CD14-positive monocyte (primary cell): ENCODE data around the gene TNS4. TPM values are rescaled to one million over a fixed set of nuclear protein-coding genes. Genes with fewer than 3 reads are reported as not detected.

Source experiments
- DNase-seq, 3 donors: peaks; one replicate each; pipeline ENCODE4 v3.0.0-alpha.2; 2011 to 2022
- H2AFZ ChIP-seq: 2 replicates; pipeline ENCODE4 v1.6.0; 2012; ENCODE audit warnings: mild to moderate bottlenecking, low read depth, low read length, inconsistent platforms; ENCODE audit not compliant: insufficient read depth, poor library complexity, severe bottlenecking
- H3K27ac ChIP-seq, 2 donors: 1 replicate in 1 of 2; 2 replicates in 1 of 2; pipeline ENCODE4 v1.5.1; 2012 to 2013; ENCODE audit warnings: low read length in 2 of 2, control low read depth in 1 of 2, inconsistent platforms in 1 of 2, low read depth in 1 of 2, mild to moderate bottlenecking in 1 of 2
- H3K27me3 ChIP-seq, 2 donors: one replicate each; pipeline versions ENCODE4 v1.6.0 to v1.6.1; 2011 to 2013; ENCODE audit warnings: low read length in 2 of 2; ENCODE audit not compliant: control insufficient read depth in 2 of 2, insufficient read depth in 2 of 2
- H3K36me3 ChIP-seq, 2 donors: replicated peaks in 1 of 2; 1 replicate in 1 of 2; 2 replicates in 1 of 2; pipeline versions ENCODE4 v1.5.1 to v1.6.1; 2012 to 2013; ENCODE audit warnings: low read length in 2 of 2, control low read depth in 1 of 2, inconsistent platforms in 1 of 2, mild to moderate bottlenecking in 1 of 2; ENCODE audit not compliant: insufficient read depth in 2 of 2, control insufficient read depth in 1 of 2
- H3K4me1 ChIP-seq, 2 donors: 1 replicate in 1 of 2; 2 replicates in 1 of 2; pipeline versions ENCODE4 v1.5.1 to v1.6.1; 2012 to 2013; ENCODE audit warnings: low read length in 2 of 2, control low read depth in 1 of 2, inconsistent platforms in 1 of 2, mild to moderate bottlenecking in 1 of 2, moderate library complexity in 1 of 2; ENCODE audit not compliant: insufficient read depth in 2 of 2, control insufficient read depth in 1 of 2
- H3K4me2 ChIP-seq: replicated peaks from 2 replicates; pipeline ENCODE3; 2012; ENCODE audit warnings: low read length, moderate library complexity, mild to moderate bottlenecking; ENCODE audit not compliant: poor library complexity, severe bottlenecking; ENCODE audit errors: extremely low read depth
- H3K4me3 ChIP-seq, 3 experiments: fragments of 200-600 bp in 1 of 3; sonication (generic) in 1 of 3; replicated peaks in 1 of 3; 1 replicate in 2 of 3; 2 replicates in 1 of 3; pipeline ENCODE4 v1.5.1; 2011 to 2013; ENCODE audit warnings: low read length in 3 of 3, mild to moderate bottlenecking in 3 of 3, control low read depth in 2 of 3, low read depth in 2 of 3, inconsistent platforms in 1 of 3, moderate library complexity in 1 of 3
- H3K79me2 ChIP-seq: 2 replicates; pipeline ENCODE4 v1.6.0; 2012; ENCODE audit warnings: mild to moderate bottlenecking, control low read depth, inconsistent platforms, low read length, moderate library complexity; ENCODE audit not compliant: insufficient read depth
- H3K9ac ChIP-seq: 2 replicates; pipeline ENCODE4 v1.6.0; 2017; ENCODE audit warnings: low read length, mild to moderate bottlenecking; ENCODE audit not compliant: insufficient read depth, poor library complexity, severe bottlenecking
- H3K9me3 ChIP-seq, 2 donors: replicated peaks in 1 of 2; 1 replicate in 1 of 2; 2 replicates in 1 of 2; pipeline versions ENCODE4 v1.5.1 to v1.6.1; 2012 to 2013; ENCODE audit warnings: low read length in 2 of 2, control low read depth in 1 of 2; ENCODE audit not compliant: control insufficient read depth in 1 of 2, insufficient read depth in 1 of 2
- H4K20me1 ChIP-seq: 2 replicates; pipeline ENCODE4 v1.6.0; 2012; ENCODE audit warnings: mild to moderate bottlenecking, low read length, control low read depth, moderate library complexity; ENCODE audit not compliant: insufficient read depth
- H3K27ac Mint-ChIP-seq, 7 donors: one replicate each; pipeline ENCODE4 v1.8.0; 2020; ENCODE audit warnings: mild to moderate bottlenecking in 7 of 7, mixed read lengths in 7 of 7, moderate library complexity in 6 of 7, inconsistent platforms in 2 of 7
- H3K27me3 Mint-ChIP-seq, 3 donors: one replicate each; pipeline ENCODE4 v1.8.0; 2021 to 2022; ENCODE audit warnings: low read depth in 3 of 3, mild to moderate bottlenecking in 3 of 3, mixed read lengths in 3 of 3, moderate library complexity in 3 of 3, inconsistent platforms in 1 of 3
- H3K36me3 Mint-ChIP-seq, 2 donors: one replicate each; pipeline ENCODE4 v1.8.0; 2020; ENCODE audit warnings: mixed read lengths in 2 of 2, inconsistent platforms in 1 of 2, mild to moderate bottlenecking in 1 of 2
- H3K4me1 Mint-ChIP-seq: one replicate; pipeline ENCODE4 v1.8.0; 2020; ENCODE audit warnings: mild to moderate bottlenecking, mixed read lengths
- H3K4me3 Mint-ChIP-seq, 2 donors: one replicate each; pipeline ENCODE4 v1.8.0; 2020; ENCODE audit warnings: mild to moderate bottlenecking in 2 of 2, mixed read lengths in 2 of 2, moderate library complexity in 1 of 2
- H3K9me3 Mint-ChIP-seq, 7 donors: one replicate each; pipeline ENCODE4 v1.8.0; 2020 to 2022; ENCODE audit warnings: mixed read lengths in 7 of 7, mild to moderate bottlenecking in 6 of 7, moderate library complexity in 6 of 7, inconsistent platforms in 2 of 7
- CTCF ChIP-seq: fragments of 200-600 bp; IDR thresholded peaks from one replicate; pipeline ENCODE4 v1.8.0; 2022; ENCODE audit warnings: antibody characterized with exemption, mild to moderate bottlenecking
- WGBS: methylation state at CpG from one replicate; pipeline ENCODE4 v1.1.5; 2013; ENCODE audit warnings: missing lambda C conversion rate; ENCODE audit not compliant: insufficient coverage; 5-methylcytosine and 5-hydroxymethylcytosine counted together
- intact Hi-C, 2 donors: fragments of 100-400 bp; cut with micrococcal nuclease; formaldehyde crosslinking; loops; one replicate each; pipeline versions ENCODE4 v1.15.0 to v1.15.1; 2023
- polyA plus RNA-seq, 3 donors: library from polyadenylated mRNA; depleted of rRNA in 1 of 3; unstranded in 2 of 3; stranded (reverse) in 1 of 3; fragments of 300-500 nt in 2 of 3; fragments of >200 nt in 1 of 3; fragmentation: Illumina TruSeq in 2 of 3; gene quantifications; 1 replicate in 2 of 3; 2 replicates in 1 of 3; pipeline ENCODE4 v1.2.3, GENCODE V29; 2012 to 2021

TNS4 gene
- polyA plus RNA-seq, 3 donors: not detected

GRCh38 chr17:40535924-40536294 is 34.5 kb upstream of the TNS4 start:
- Mint-ChIP-seq H3K4me1 (peaks cover 15% of the 10 kb centered on the region), H3K27ac (no peak overlapping the region), H3K36me3 (no peaks in the 10 kb centered on the region), H3K27me3 (peaks cover 4 to 13% (median 11%) of the 10 kb centered on the region in 3 donors), H3K4me3 (no peak overlapping the region), H3K9me3 (no peaks in the 10 kb centered on the region)
- no peak overlapping the region for H3K4me2 ChIP-seq
- peaks cover 0 to 8% of the 10 kb centered on the region in 2 donors for H3K4me1 ChIP-seq
- TF ChIP-seq CTCF: no peak
- no peak overlapping the region for H3K4me3 ChIP-seq
- H3K9ac ChIP-seq: no peak overlapping the region
- H3K79me2 ChIP-seq: no peaks in the 10 kb centered on the region
- no peaks in the 10 kb centered on the region for H3K36me3 ChIP-seq
- no peaks in the 10 kb centered on the region for H3K9me3 ChIP-seq
- H3K27ac ChIP-seq: no peak overlapping the region
- 72% methylated on average over 2 of the region's 3 CpGs for WGBS
- no peaks in the 10 kb centered on the region for H3K27me3 ChIP-seq
- DNase-seq: no peak
- no peaks in the 10 kb centered on the region for H4K20me1 ChIP-seq
- no peak overlapping the region for H2AFZ ChIP-seq
- intact Hi-C loops: loop anchor here (10.0 kb wide), 2 partner anchors 131 to 231 kb away; partner anchors contain the start of gene RARA (in 1 of the 2)

- Mint-ChIP-seq H3K4me3 (no peak overlapping the region), H3K27me3 (peaks cover 4 to 17% (median 10%) of the 10 kb centered on the region in 3 donors), H3K4me1 (peaks cover 15% of the 10 kb centered on the region), H3K9me3 (peaks cover 0 to under 1% (median 0%) of the 10 kb centered on the region in 7 donors), H3K36me3 (no peaks in the 10 kb centered on the region), H3K27ac (no peak overlapping the region)
- 100% methylated on average over 3 of the region's 4 CpGs for WGBS
- Histone ChIP-seq H3K4me3 (no peak overlapping the region), H3K79me2 (no peaks in the 10 kb centered on the region), H3K4me2 (no peak overlapping the region), H3K4me1 (peaks cover 0 to 8% of the 10 kb centered on the region in 2 donors), H3K9ac (no peak overlapping the region), H3K27me3 (no peaks in the 10 kb centered on the region), H4K20me1 (no peaks in the 10 kb centered on the region), H3K27ac (no peak overlapping the region), H3K36me3 (no peaks in the 10 kb centered on the region), H3K9me3 (no peaks in the 10 kb centered on the region), H2AFZ (no peak overlapping the region)
- intact Hi-C loops: loop anchor here (10.0 kb wide), 2 partner anchors 131 to 231 kb away; partner anchors contain the start of gene RARA (in 1 of the 2)
- TF ChIP-seq CTCF: no peak
- no peak for DNase-seq
These were observed 34.0 kb upstream of the TNS4 start for GRCh38 chr17:40535438-40535837.
